Activated CD8-positive, alpha-beta memory T cell treated with anti-CD3 and anti-CD28 coated beads, Interleukin-2, amount 50 U/mL, for 4 hours (primary cell): ENCODE results near the gene ZNF780B.
"Not testable (repeated sequence)": the region's sequence is repeated elsewhere in the genome, so short reads cannot be mapped to it uniquely, and the experiment has no call there.

ENCODE experiments used
- DNase-seq: peaks from one replicate; pipeline ENCODE4 v3.0.0-alpha.2; 2020

Gene ZNF780B

GRCh38 chr19:40055832-40056504, at the start of gene ZNF780B:
TSS of gene ZNF780B (minus strand) at chr19:40056231. CDS start at chr19:40050332, 5,899 bp downstream.
- peak; percentile 63 for DNase-seq

GRCh38 chr19:40104754-40105153, 48.7 kb upstream of the ZNF780B start:
- no peak for DNase-seq

GRCh38 chr19:40103600-40103999, 47.6 kb upstream of the ZNF780B start:
- no peak for DNase-seq

- DNase-seq = no peak
These were observed 45.8 kb upstream of the ZNF780B start for GRCh38 chr19:40101813-40102212.

GRCh38 chr19:40093416-40093815, 37.4 kb upstream of the ZNF780B start:
- no peak for DNase-seq

GRCh38 chr19:40091205-40092129, 35.4 kb upstream of the ZNF780B start:
- DNase-seq = no peak

GRCh38 chr19:40090241-40091204, 34.5 kb upstream of the ZNF780B start, which contains the start of gene ZNF780A:
TSS of gene ZNF780A (minus strand) at chr19:40090943. CDS start at chr19:40084753, 6,190 bp downstream.
- peak; percentile 77 for DNase-seq

GRCh38 chr19:40089462-40089861, 33.4 kb upstream of the ZNF780B start:
- no peak for DNase-seq

- no peak for DNase-seq
These were observed 32.4 kb upstream of the ZNF780B start for GRCh38 chr19:40088299-40089047.

- no peak for DNase-seq
These were observed 28.9 kb upstream of the ZNF780B start for GRCh38 chr19:40084948-40085347.

GRCh38 chr19:40081411-40081810, 25.4 kb upstream of the ZNF780B start:
- no peak for DNase-seq

GRCh38 chr19:40080289-40080688, 24.3 kb upstream of the ZNF780B start:
- DNase-seq = no peak

GRCh38 chr19:40078377-40078776, 22.3 kb upstream of the ZNF780B start:
- no peak for DNase-seq

- DNase-seq = no peak
These were observed 14.0 kb upstream of the ZNF780B start for GRCh38 chr19:40070058-40070457.

GRCh38 chr19:40059624-40060023, 3.6 kb upstream of the ZNF780B start:
- DNase-seq = no peak

- DNase-seq = no peak
These were observed 1.1 kb upstream of the ZNF780B start for GRCh38 chr19:40057166-40057565.

- DNase-seq = no peak
These were observed 474 bp upstream of the ZNF780B start for GRCh38 chr19:40056505-40056904.

GRCh38 chr19:40055049-40055448, 982 bp downstream of the ZNF780B start:
- no peak for DNase-seq

GRCh38 chr19:40054632-40055031, 1.4 kb downstream of the ZNF780B start:
- no peak for DNase-seq

GRCh38 chr19:40053491-40053890, 2.5 kb downstream of the ZNF780B start:
- DNase-seq = no peak

- not testable (repeated sequence) for DNase-seq
These were observed 14.3 kb downstream of the ZNF780B start for GRCh38 chr19:40041718-40042117.

- not testable (repeated sequence) for DNase-seq
These were observed 18.0 kb downstream of the ZNF780B start for GRCh38 chr19:40038047-40038446.
